Epithelial cell of prostate (primary cell): ENCODE data around the gene DAB1.
"Not testable (repeated sequence)": the region's sequence is repeated elsewhere in the genome, so short reads cannot be mapped to it uniquely, and the experiment has no call there.

Source experiments
- DNase-seq: peaks from one replicate; pipeline ENCODE4 v3.0.0-alpha.2; 2011; ENCODE audit warnings: low read depth, low spot score
- H3K27ac ChIP-seq: fragments of 450-650 bp; 2 replicates; pipeline ENCODE4 v1.5.1; 2017; ENCODE audit warnings: mild to moderate bottlenecking

DAB1 gene

GRCh38 chr1:57106296-57106695, 317.6 kb downstream of the DAB1 start:
- no peak for DNase-seq
- H3K27ac ChIP-seq = no peak overlapping the region

- DNase-seq = no peak
These were observed 321.1 kb downstream of the DAB1 start for GRCh38 chr1:57102561-57103326.

GRCh38 chr1:57101209-57101608, 322.7 kb downstream of the DAB1 start:
- no peak for DNase-seq
- H3K27ac ChIP-seq = no peak overlapping the region

More at GRCh38 chr1:57102561-57103326, 321.1 kb downstream of the DAB1 start:
- H3K27ac ChIP-seq = no peak overlapping the region

DNA sequence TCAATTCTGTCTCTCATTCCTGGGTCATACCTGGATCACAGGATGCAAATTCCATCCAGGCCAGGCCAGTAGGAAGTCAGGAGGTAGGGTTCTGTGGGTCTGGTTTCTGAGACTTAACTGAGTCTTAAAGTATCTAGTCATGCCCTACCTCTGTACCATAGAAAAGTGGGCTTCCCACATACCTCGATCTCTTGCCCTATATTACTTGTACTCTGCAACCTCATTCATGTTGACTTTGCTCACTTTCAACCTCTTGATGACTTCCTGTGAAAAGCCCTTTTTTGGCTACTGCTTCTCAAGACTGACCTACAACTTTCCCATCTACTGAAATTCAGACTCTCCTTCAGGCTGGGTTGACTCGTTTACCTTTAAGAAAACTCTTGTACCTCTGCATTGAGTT, 329.1 kb downstream of the DAB1 start:
- no peak for DNase-seq
- no peak overlapping the region for H3K27ac ChIP-seq

DNA sequence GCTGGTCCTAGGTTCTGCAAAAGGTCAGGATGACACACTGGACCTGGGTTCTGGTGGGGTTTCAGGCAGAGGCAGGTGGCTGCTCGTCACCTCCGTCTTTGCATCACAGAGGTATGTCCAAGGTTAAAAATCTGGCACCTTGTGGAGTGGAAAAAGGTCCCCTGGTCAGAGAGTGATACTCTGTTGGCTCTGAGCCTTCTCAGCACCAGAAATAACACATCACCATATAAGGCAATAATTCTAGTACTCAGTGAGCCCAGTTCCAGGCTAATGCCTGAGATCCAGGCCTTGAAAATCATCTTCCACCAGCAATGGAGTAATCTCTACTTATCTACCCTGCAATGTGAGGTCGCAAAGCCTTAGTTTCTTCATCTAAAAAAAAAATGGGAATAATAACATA, 330.7 kb downstream of the DAB1 start:
- no peak overlapping the region for H3K27ac ChIP-seq

GRCh38 chr1:57091642-57092041, 332.2 kb downstream of the DAB1 start:
- DNase-seq = no peak
- no peak overlapping the region for H3K27ac ChIP-seq

More for the DNA sequence above, 330.7 kb downstream of the DAB1 start:
- DNase-seq = no peak

DNA sequence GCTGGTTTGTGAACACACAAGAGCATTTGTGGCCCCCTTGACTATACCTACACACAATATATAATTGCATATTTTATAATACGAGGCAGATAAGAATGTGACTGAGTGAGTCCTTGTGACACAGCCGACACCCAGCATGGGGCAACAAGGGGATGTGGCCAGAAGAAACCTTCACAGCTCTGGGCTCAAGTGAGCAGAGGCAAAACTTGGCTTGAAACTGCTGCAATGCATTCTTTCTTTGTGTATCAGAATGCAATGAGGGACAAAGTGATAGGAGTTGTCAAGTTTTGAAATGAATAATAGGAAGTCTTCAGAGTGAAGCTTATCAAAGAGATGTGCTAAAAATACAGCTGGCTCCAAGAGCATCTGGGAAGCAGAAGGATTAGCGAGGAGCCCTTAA, 334.0 kb downstream of the DAB1 start:
- no peak overlapping the region for H3K27ac ChIP-seq
- no peak for DNase-seq

DNA sequence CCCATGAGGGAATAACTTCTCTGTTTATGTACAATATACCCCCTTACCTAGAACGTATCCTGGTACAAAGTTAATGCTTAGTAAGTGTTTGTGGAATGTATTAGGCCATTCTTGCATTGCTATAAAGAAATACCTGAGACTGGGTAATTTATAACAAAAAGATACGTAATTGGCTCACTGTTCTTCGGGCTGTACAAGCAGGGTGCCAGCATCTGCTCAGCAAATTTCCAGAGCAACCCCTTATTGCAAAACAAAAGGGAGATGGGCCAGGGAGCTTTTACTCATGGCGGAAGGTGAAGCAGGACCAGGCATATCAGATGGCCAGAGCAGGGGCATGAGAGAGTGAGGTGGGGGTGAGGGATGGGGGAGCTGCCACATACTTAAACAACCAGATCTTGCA, 334.6 kb downstream of the DAB1 start:
- DNase-seq = no peak
- H3K27ac ChIP-seq = no peak overlapping the region

- H3K27ac ChIP-seq = no peak overlapping the region
- DNase-seq = no peak
These were observed 335.2 kb downstream of the DAB1 start for GRCh38 chr1:57088653-57089052.

GRCh38 chr1:57087660-57088059, 336.2 kb downstream of the DAB1 start:
- H3K27ac ChIP-seq, DNase-seq: not testable (repeated sequence)

DNA sequence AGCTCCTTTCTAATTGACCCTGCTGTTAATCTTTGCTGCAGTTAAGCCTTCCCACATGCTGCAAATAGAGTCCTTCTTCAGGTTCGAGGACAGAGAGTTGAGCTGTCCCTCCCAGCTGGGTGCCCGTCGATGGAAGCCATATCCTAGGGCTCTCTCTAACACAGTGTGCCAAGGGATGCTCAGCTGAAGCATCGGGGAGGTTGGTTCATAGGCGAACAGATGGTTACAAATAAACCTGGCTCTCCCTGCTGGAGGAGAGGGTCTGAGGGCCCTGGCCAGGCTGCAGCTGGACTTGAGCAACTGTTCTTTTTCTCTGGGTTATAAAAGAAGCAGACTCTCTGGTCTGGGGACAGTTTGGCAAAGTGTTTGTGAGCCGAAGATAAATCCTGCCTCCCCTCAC, 337.7 kb downstream of the DAB1 start:
- no peak for DNase-seq
- H3K27ac ChIP-seq = no peak overlapping the region

- no peak overlapping the region for H3K27ac ChIP-seq
- no peak for DNase-seq
These were observed 339.2 kb downstream of the DAB1 start for GRCh38 chr1:57084701-57085100.

- no peak for DNase-seq
- no peak overlapping the region for H3K27ac ChIP-seq
These were observed 341.0 kb downstream of the DAB1 start for GRCh38 chr1:57082711-57083439.

- no peak overlapping the region for H3K27ac ChIP-seq
- no peak for DNase-seq
These were observed 344.3 kb downstream of the DAB1 start for GRCh38 chr1:57079454-57080157.

DNA sequence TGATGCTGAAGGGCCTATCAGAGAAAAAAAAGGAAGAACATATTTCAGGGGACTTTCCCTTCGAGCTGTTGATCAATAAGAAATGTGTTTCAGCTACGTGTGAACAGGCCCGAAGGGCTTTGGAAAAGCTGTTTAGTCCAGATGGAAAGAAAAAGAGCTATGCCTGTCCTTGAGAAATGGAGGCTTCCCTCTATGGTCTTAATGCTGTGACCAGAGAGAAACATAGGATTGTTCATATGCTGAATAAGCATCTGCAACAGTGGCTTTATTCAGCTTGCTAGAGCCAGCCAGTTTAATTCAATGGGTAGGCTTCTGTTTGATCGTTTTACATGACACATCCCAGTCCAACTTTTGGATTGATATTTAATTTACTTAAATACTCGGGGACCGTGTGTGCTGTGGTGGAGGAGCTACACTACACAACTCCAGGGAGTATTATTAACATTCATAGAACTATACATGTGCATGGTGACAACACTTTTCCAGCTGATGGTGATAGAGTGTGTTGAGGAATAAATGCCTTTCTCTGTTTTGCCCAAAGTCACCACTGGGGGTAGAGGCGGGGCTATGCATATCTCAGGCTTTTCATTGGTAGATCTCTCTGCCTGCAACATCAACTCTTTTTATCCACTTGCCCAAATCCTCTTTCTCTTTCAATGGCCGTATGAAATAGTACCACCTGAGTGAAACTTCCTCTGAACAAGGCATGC, 351.3 kb downstream of the DAB1 start:
- no peak for DNase-seq
- no peak overlapping the region for H3K27ac ChIP-seq

DNA sequence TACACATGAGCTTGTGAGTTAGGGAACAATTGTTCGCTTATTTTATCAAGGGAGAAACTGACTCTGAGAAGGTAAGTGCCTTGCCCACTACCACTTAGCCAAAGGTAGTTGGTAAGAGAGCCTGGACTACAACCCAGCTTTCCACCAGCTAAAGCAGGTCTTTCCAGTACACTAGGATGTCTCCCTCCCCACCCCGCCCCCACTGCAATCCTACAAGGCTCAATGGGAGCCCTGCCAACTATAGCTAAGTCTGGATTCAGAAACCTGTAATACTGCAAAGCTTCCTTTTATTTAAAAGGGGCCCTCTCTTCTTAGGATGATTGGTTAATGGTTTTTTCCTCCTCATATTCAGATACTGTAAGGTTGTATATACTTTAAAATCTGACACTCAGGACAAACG, 356.0 kb downstream of the DAB1 start:
- H3K27ac ChIP-seq = no peak overlapping the region
- no peak for DNase-seq

GRCh38 chr1:57066980-57067610, 356.8 kb downstream of the DAB1 start:
- H3K27ac ChIP-seq = no peak overlapping the region
- DNase-seq = no peak

GRCh38 chr1:57065442-57065841, 358.4 kb downstream of the DAB1 start:
- H3K27ac ChIP-seq = no peak overlapping the region
- DNase-seq = no peak

DNA sequence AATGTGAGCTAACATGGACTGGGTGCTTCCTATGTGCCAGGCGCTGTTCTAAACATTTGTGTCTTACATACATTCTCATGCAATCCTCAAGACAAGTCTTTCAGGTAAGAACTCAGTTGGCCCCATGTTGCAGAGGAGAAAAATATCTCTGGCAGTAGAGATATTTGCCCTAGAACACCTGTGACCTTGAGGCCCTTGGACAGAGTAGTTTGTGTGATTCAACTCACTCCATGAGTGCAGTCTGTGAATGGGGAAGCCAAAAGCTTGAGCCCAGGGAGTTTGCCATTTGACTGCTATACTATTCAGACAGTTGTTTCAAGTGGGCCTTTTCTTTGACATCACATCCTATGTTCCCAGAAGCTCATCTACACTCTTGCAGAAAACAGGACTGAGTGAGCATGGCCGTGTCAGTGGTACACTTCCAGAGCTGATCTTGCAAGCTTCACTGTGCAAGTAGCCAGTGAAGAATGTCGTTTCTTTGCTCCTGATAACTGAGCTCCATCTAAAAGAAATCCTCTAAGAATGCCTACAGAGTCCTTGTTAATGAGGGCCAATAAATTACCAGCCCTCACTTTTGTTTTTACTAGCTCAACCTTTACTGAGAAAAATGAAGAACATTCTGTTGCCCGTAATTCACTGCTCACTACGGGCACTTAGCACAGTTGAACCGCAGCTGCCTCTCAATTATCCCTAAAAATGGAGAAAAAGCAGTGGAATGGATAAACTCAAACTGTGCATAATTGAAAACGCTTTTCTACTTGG, 359.3 kb downstream of the DAB1 start:
- no peak for DNase-seq
- H3K27ac ChIP-seq = no peak overlapping the region
